NCI-H2227 (cell line): Measurements from ENCODE around the gene DRD4.
A peak's percentile ranks its signal among the peaks of the same experiment; 100 is the strongest.
"Not testable (repeated sequence)": the region's sequence is repeated elsewhere in the genome, so short reads cannot be mapped to it uniquely, and the experiment has no call there.

ENCODE experiments used
- DNase-seq: peaks from one replicate; lab custom pipeline; 2025; ENCODE audit not compliant: unreplicated experiment; lab: John Stamatoyannopoulos, UW

DRD4 gene

GRCh38 chr11:665704-666281 is 28.7 kb downstream of the DRD4 start:
- peak; percentile 74 for DNase-seq

- DNase-seq: no peak
Measured at GRCh38 chr11:673866-674265, 36.8 kb downstream of the DRD4 start.

- DNase-seq: no peak
Measured at GRCh38 chr11:674406-674805, 37.3 kb downstream of the DRD4 start.

- DNase-seq: no peak
Measured at GRCh38 chr11:678297-678696, 41.2 kb downstream of the DRD4 start.

GRCh38 chr11:679271-680207 is 42.5 kb downstream of the DRD4 start:
- no peak for DNase-seq

- DNase-seq: no peak
Measured at GRCh38 chr11:680476-680875, 43.4 kb downstream of the DRD4 start.

GRCh38 chr11:680970-681369 is 43.9 kb downstream of the DRD4 start:
- DNase-seq: peak; percentile 32

- no peak for DNase-seq
Measured at GRCh38 chr11:686451-687243, 49.6 kb downstream of the DRD4 start.

GRCh38 chr11:687751-688150 is 50.7 kb downstream of the DRD4 start:
- no peak for DNase-seq

- DNase-seq: no peak
Measured at GRCh38 chr11:688681-689080, 51.6 kb downstream of the DRD4 start.

GRCh38 chr11:689625-690024 is 52.6 kb downstream of the DRD4 start:
- DNase-seq: no peak

- DNase-seq: not testable (repeated sequence)
Measured at GRCh38 chr11:690244-690643, 53.2 kb downstream of the DRD4 start.
